Natural killer cell (primary cell): ENCODE measurements around the gene IMPDH2. TPM values are rescaled to one million over a fixed set of nuclear protein-coding genes. Genes with fewer than 3 reads are reported as not detected.

Experiments
- ATAC-seq, 3 donors: fragments of 150-1000 bp in 2 of 3; fragments of 200-7000 bp in 1 of 3; cut with Tn5 transposase; 1 replicate in 1 of 3; 2 replicates in 2 of 3; pipeline ENCODE4 v1.10.0; 2021; ENCODE audit warnings: mild to moderate bottlenecking in 2 of 3, moderate library complexity in 2 of 3
- DNase-seq, 2 donors: peaks; one replicate each; pipeline versions ENCODE4 v3.0.0 to v3.0.0-alpha.2; 2013 to 2021; ENCODE audit warnings: mixed read lengths in 1 of 2
- H3K27ac ChIP-seq: one replicate; pipeline ENCODE4 v1.5.1; 2013; ENCODE audit warnings: mild to moderate bottlenecking, low read length
- H3K27me3 ChIP-seq: one replicate; pipeline ENCODE4 v1.6.1; 2013; ENCODE audit warnings: low read length; ENCODE audit not compliant: control insufficient read depth, insufficient read depth
- H3K36me3 ChIP-seq: one replicate; pipeline ENCODE4 v1.6.1; 2013; ENCODE audit warnings: low read length; ENCODE audit not compliant: control insufficient read depth, insufficient read depth
- H3K4me1 ChIP-seq: one replicate; pipeline ENCODE4 v1.6.1; 2013; ENCODE audit warnings: low read length; ENCODE audit not compliant: control insufficient read depth, insufficient read depth
- H3K4me3 ChIP-seq: one replicate; pipeline ENCODE4 v1.5.1; 2013; ENCODE audit warnings: low read length
- H3K9me3 ChIP-seq: one replicate; pipeline ENCODE4 v1.6.1; 2013; ENCODE audit warnings: low read length; ENCODE audit not compliant: control insufficient read depth, insufficient read depth
- H3K27ac Mint-ChIP-seq, 2 donors: one replicate each; pipeline ENCODE4 v1.8.0; 2022; ENCODE audit warnings: mild to moderate bottlenecking in 2 of 2, mixed read lengths in 2 of 2, moderate library complexity in 1 of 2
- H3K27me3 Mint-ChIP-seq, 2 donors: one replicate each; pipeline ENCODE4 v1.8.0; 2022; ENCODE audit warnings: low read depth in 2 of 2, mixed read lengths in 2 of 2
- H3K36me3 Mint-ChIP-seq: one replicate; pipeline ENCODE4 v1.8.0; 2022; ENCODE audit warnings: mixed read lengths
- H3K4me1 Mint-ChIP-seq, 2 donors: one replicate each; pipeline ENCODE4 v1.8.0; 2022; ENCODE audit warnings: mixed read lengths in 2 of 2
- H3K4me3 Mint-ChIP-seq: one replicate; pipeline ENCODE4 v1.8.0; 2022; ENCODE audit warnings: mild to moderate bottlenecking, moderate library complexity, mixed read lengths
- H3K9me3 Mint-ChIP-seq, 2 donors: one replicate each; pipeline ENCODE4 v1.8.0; 2022; ENCODE audit warnings: mixed read lengths in 2 of 2
- CTCF ChIP-seq: fragments of 200-600 bp; IDR thresholded peaks from one replicate; pipeline ENCODE4 v1.8.0; 2022; ENCODE audit warnings: antibody characterized with exemption
- WGBS: methylation state at CpG from one replicate; pipeline ENCODE4 v1.1.7; 2013; ENCODE audit warnings: missing lambda C conversion rate; ENCODE audit not compliant: insufficient coverage; 5-methylcytosine and 5-hydroxymethylcytosine counted together
- intact Hi-C: fragments of 100-400 bp; cut with micrococcal nuclease; formaldehyde crosslinking; loops from one replicate; pipeline ENCODE4 v1.14.2; 2022
- total RNA-seq, 4 donors: library from RNA; stranded (reverse); fragments of 120-200 nt in 1 of 4; gene quantifications; one replicate each; pipeline versions ENCODE4 v1.2.3 to v1.2.4, GENCODE V29; 2013 to 2022

IMPDH2 gene
- total RNA-seq, 3 donors from 2014 or later (not counting 1 experiment from before 2014, with no cell fraction given) = 45.6 to 85.7 (median 50.0) TPM

GRCh38 chr3:49021213-49021812 is 7.9 kb downstream of the IMPDH2 start:
- under 1% methylated on average over 60 of the region's 60 CpGs for WGBS
- Mint-ChIP-seq H3K4me3 (peak overlapping the region; percentile 98), H3K9me3 (no peaks in the 10 kb centered on the region), H3K4me1 (peaks cover 16 to 31% of the 10 kb centered on the region in 2 donors), H3K36me3 (no peaks in the 10 kb centered on the region), H3K27me3 (no peaks in the 10 kb centered on the region), H3K27ac (peak overlapping the region; percentile 95 to 99)
- DNase-seq = peak; percentile 99
- peaks cover 23% of the 10 kb centered on the region for H3K36me3 ChIP-seq
- H3K4me1 ChIP-seq = peaks cover 48% of the 10 kb centered on the region
- peak; percentile 80 to 94 (median 83) for ATAC-seq
- TF ChIP-seq CTCF = no peak
- H3K27me3 ChIP-seq = no peaks in the 10 kb centered on the region
- H3K4me3 ChIP-seq = peak overlapping the region; percentile 82
- no peaks in the 10 kb centered on the region for H3K9me3 ChIP-seq
- intact Hi-C loops = loop anchor here (1.0 to 5.0 kb wide), 3 partner anchors 8 to 34 kb away; partner anchors contain the start of genes IMPDH2 and WDR6
- H3K27ac ChIP-seq = peak overlapping the region; percentile 94

GRCh38 chr3:49020330-49021212 is 8.6 kb downstream of the IMPDH2 start:
- Histone ChIP-seq H3K36me3 (peaks cover 24% of the 10 kb centered on the region), H3K27me3 (no peaks in the 10 kb centered on the region), H3K9me3 (no peaks in the 10 kb centered on the region), H3K4me1 (peaks cover 48% of the 10 kb centered on the region), H3K27ac (peak overlapping the region; percentile 94), H3K4me3 (peak overlapping the region; percentile 82)
- ATAC-seq (no peak), DNase-seq (peak; percentile 46 to 53)
- no peaks in the 10 kb centered on the region for H3K36me3 Mint-ChIP-seq
- H3K4me3 Mint-ChIP-seq = peak overlapping the region; percentile 98
- H3K9me3 Mint-ChIP-seq = no peaks in the 10 kb centered on the region
- peaks cover 16 to 27% of the 10 kb centered on the region in 2 donors for H3K4me1 Mint-ChIP-seq
- no peak for TF ChIP-seq CTCF
- no peaks in the 10 kb centered on the region for H3K27me3 Mint-ChIP-seq
- intact Hi-C loops = loop anchor here (1.0 to 5.0 kb wide), 3 partner anchors 9 to 33 kb away; partner anchors contain the start of genes IMPDH2 and WDR6
- under 1% methylated on average over 51 of the region's 51 CpGs for WGBS
- H3K27ac Mint-ChIP-seq = peak overlapping the region; percentile 95 to 99

- H3K27ac ChIP-seq = peak overlapping the region; percentile 94
- Mint-ChIP-seq H3K4me1 (peaks cover 16 to 24% of the 10 kb centered on the region in 2 donors), H3K27me3 (no peaks in the 10 kb centered on the region), H3K9me3 (no peaks in the 10 kb centered on the region), H3K4me3 (peak overlapping the region; percentile 98), H3K27ac (peak overlapping the region; percentile 95 to 99), H3K36me3 (no peaks in the 10 kb centered on the region)
- no peaks in the 10 kb centered on the region for H3K9me3 ChIP-seq
- ATAC-seq = no peak
- no peaks in the 10 kb centered on the region for H3K27me3 ChIP-seq
- WGBS = 44% methylated on average over 12 of the region's 12 CpGs
- no peak for DNase-seq
- peaks cover 24% of the 10 kb centered on the region for H3K36me3 ChIP-seq
- H3K4me1 ChIP-seq = peaks cover 48% of the 10 kb centered on the region
- H3K4me3 ChIP-seq = peak overlapping the region; percentile 82
- intact Hi-C loops = loop anchor here (5.0 kb wide), 1 partner anchor 33 kb away; no protein-coding TSS in a partner anchor
- TF ChIP-seq CTCF = no peak
Measured at GRCh38 chr3:49019941-49020329, 9.3 kb downstream of the IMPDH2 start.
